Measurements from ENCODE around the gene CCND3.

Gene CCND3

GRCh38 chr6:41960028-41960427 lies 18.4 kb upstream of the CCND3 start:
- TF ChIP-seq CTCF (IDR thresholded peaks at IDR 0.05) = no peak

GRCh38 chr6:41958022-41958856 lies 16.6 kb upstream of the CCND3 start:
- TF ChIP-seq CTCF (IDR thresholded peaks at IDR 0.05) = no peak

GRCh38 chr6:41957117-41957516 lies 15.5 kb upstream of the CCND3 start:
- TF ChIP-seq CTCF (IDR thresholded peaks at IDR 0.05) = no peak

GRCh38 chr6:41955412-41955811 lies 13.8 kb upstream of the CCND3 start:
- no peak for TF ChIP-seq CTCF (IDR thresholded peaks at IDR 0.05)

- TF ChIP-seq CTCF (IDR thresholded peaks at IDR 0.05) = no peak
Measured at GRCh38 chr6:41954668-41955067, 13.1 kb upstream of the CCND3 start.

GRCh38 chr6:41947581-41948220 lies 6.1 kb upstream of the CCND3 start:
- TF ChIP-seq CTCF (IDR thresholded peaks at IDR 0.05) = no peak

- TF ChIP-seq CTCF (IDR thresholded peaks at IDR 0.05) = no peak
Measured at GRCh38 chr6:41943456-41943855, 1.8 kb upstream of the CCND3 start.
